NCI-H510A treated with DMSO at 0.1 percent for 48 hours (cell line): Measurements from ENCODE around the gene TIMM13.

Experiments
- DNase-seq: peaks from one replicate; lab custom pipeline; 2025; lab: John Stamatoyannopoulos, UW

TIMM13 gene

DNA sequence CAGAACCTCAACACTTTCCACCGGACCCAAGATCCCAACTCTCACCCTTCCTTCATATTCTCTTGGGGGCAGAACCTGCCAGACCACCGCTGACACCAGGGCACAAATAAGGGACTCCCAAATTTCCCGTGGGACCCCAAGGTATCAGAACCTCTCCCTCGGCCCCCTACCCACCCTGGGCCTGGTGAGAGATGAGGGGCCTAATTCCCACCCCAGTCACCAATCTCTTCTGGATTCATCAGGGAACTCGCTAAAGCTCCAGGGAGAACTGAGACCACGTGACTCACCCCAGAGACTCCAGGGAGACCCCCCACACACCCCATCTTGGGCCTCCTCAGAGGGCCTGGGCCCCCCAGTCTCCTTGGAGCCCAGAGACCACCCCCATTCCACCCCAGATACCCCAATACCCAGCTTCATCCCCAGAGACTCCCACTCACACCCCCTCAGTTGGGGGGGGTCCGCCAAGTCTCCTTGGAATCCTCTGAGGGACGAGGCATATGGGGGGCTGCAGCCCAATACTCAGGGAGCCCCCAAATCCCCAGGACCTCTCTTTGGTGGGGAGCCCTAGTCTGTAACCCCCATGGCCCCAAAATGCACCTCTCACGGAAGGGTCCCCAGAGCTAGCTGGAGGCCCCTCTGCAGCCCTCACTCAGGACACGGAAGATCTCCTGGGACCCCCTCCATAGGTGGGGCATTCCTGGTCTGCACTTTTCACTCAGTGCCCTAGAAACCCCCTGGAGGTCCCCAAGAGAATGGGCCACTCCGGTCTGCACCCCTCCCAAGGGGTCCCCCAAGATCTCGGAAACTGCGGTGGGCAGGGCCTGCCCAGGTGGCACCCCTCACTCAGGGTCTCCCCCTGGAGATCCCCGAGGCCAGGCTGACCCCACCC is 27.8 kb upstream of the TIMM13 start:
- DNase-seq, result no peak

DNA sequence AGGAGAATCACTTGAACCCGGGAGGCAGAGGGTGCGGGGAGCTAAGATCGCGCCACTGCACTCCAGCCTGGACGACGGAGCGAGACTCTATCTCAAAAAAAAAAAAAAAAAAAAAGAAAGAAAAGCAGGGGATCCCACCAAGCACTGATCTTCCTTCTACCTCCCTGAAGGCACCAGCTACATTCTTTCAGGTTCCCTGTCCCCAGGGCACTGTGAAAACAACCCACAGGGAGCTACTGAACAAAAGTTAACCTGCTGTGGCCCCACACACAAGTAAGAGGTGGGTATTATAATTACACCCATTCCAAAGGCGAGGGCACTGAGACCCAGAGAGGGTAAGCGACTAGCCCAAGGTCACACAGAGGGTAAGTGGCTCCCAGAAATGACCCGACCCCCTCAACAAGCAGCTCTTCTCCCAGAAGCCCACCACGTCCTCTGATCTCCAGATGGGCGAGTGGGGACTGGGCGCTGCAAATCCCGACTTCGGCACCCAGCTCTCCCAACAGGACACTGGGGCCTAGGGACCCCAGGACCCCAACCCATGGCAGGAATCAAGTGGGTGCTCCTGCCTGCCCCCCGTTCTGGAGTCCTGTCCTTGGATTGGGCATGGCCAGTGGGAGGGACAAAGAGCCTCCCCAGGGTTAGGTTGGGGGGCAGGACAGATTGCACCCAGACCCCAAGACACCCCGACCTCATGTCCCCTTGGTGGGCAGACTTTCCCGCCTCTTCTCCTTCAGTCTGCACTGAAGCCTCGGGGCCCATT is 27.0 kb upstream of the TIMM13 start:
- DNase-seq, result no peak

GRCh38 chr19:2453431-2454025 is 26.1 kb upstream of the TIMM13 start:
- DNase-seq, result no peak

- DNase-seq, result no peak
Observed at GRCh38 chr19:2451741-2452140, 24.4 kb upstream of the TIMM13 start.

DNA sequence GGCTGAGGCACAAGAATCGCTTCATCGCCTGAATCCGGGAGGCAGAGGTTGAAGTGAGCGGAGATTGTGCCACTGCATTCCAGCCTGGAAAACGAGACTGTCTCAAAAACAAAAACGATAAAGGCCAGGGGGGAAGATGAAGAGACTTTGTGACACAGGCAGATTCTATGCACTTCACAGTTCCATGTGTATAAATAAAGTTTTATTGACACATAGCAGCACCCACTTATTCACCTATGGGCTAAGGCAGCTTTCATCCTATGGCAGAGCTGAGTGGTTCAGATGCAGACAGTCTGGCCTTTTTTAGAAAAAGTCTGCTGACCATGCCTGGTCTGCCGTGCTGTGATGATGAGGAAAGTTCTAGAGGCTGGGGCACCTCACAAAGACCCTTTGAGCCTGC is 23.8 kb upstream of the TIMM13 start:
- no peak for DNase-seq

GRCh38 chr19:2449019-2449418 is 21.6 kb upstream of the TIMM13 start:
- DNase-seq, result no peak

DNA sequence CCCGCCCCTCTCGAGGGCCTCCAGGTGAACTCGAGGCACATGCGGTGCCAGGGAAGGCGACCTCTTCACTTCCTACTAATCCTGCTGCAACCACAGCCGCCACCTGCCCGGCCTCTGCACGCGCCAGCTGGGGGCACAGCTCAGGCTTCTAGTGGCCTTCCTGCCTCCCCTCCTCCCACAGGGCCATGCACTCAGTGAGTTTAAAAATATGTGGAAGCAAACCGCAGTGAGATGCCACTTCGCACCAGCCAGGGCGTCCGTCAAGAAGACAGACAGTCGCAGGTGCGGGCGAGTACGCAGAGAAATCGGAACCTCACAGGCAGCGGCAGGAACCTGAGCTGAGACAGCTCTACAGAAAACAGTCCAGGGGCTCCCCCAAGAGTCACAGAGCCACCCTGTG is 19.0 kb upstream of the TIMM13 start:
- peak; percentile 77 for DNase-seq

DNA sequence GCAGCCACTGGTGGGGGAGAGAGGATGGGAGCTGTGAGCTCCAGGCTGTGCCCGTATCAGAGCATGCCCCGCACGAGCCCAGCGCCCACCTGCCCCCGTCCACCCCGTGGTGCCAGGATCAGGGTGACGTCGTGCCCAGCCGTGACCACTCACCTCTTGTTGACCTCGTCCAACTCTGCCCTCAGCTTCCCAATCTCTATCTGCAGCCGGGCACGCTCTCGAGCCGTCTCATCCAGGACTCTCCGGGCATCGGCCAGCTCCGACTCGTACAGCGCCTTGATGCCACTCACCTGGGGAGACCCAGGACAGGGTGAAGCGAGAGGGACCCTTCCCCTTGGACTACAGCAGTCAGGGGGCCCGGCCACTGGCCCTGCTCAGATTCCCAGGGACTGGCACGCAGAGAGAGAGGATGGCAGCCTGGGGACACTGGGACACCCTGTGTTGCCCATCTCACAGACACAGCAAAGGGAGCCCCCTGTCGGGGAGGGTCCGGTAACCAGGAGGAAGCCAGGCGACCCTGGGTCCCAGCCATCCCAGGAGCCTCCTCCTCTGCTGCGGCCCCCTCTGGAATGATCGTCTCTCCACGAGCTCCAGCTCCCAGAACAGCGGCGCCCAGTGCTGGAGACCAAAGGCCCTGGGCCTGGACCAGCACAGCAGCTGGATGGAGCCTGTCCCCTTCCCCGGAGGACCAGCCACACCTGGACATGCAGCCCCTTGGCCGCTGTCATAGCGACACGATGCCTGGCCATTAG is 17.0 kb upstream of the TIMM13 start:
- DNase-seq, result no peak

DNA sequence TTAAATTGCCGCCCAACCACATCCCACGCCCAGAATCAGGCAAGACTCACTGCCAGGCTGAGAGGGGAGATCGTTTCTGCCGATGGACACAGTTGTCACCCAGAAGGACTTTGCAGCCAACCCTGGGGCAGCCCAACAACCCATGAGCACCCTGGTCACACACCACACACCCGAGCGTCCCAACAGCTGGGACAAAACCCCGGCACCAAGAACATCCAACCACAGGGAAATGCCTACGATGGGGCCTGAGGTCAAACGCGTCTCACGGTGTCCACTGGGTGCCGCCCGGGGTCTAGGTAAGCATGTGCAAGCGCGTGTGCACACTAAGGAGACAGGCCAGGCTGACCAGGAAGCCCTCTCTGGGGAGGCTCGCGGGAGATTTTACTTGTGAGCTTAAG is 16.4 kb upstream of the TIMM13 start:
- no peak for DNase-seq

DNA sequence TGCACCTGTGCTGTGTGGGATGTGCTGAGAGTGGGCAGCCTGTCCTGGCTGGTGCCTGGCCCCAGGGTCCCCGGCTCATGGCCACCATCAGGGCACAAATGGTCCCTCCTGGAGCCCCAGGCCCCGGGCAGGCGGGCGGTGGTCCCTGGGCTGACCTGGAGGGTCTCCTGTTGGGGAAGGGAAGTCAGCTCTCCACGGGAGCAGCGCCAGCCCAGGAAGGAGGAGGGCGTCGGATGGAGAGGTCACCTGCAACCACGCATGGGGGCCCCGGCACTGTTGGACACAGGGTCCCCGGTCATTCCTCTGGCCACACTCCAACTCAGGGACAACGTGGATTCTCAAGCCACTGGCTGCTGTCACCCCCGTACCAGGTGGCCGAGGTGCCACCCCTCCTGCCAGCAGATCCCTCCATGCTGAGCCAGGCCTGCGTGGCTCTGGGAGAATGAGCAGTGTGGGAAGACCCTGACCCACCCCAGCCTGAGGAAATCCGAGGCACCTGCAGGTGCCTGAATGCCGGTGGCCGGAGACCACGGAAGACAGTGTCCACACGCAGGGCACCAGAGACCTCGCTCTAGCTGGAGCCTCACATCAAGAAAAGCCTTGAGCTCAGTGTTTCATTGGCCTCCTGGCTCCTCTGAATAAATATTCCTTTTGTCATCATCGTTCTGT is 15.9 kb upstream of the TIMM13 start:
- DNase-seq, result no peak

- DNase-seq, result no peak
Observed at GRCh38 chr19:2441096-2441752, 13.8 kb upstream of the TIMM13 start.

DNA sequence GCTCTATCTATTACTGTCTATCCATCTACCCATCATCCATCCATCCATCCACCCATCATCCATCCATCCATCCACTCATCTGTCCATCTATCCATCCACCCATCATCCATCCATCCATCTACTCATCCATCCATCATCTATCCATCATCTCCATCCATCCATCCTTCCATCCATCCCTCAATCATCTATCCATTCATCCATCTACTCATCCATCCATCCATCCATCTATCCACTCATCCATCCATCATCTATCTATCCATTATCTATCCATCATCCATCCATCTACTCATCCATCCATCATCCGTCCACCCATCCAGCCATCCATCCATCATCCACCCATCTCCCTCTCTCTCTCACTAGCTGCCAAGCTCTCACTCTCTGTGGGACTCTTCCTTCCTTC is 13.1 kb upstream of the TIMM13 start:
- DNase-seq, result no peak

DNA sequence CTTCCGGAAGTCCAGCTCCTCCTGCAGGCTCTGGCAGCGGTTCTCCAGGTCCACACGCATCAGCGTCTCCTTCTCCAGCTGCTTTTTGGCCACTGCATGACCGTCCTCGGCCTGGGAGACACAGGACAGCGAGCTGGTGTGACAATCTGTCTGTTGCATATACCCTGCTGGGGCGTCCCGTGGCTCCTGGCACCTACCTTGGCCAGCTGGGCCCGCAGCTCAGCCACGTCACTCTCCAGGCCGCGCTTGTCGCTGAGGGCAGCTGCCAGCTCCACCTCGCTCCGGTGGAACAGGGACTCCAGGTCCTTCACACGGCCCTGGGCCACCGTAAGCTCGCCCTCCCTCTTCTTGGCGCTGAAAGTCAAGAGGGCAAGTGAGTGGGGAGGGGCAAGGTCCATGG is 10.8 kb upstream of the TIMM13 start:
- DNase-seq, result no peak

- no peak for DNase-seq
Observed at GRCh38 chr19:2436926-2437325, 9.5 kb upstream of the TIMM13 start.

DNA sequence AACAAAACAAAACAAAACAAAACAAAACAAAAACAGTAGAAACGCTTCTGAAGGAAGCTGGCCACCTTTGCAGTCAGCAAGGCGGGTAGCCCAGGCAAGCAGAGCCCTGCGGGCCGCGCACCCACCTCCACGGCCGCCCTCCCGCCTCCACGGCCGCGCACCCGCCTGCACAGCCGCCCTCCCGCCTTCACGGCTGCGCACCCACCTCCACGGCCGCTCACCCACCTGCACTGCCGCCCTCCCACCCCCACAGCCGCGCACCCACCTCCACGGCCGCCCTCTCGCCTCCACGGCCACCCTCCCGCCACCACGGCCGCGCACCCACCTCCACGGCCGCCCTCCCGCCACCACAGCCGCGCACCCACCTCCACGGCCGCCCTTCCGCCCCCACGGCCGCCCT is 9.0 kb upstream of the TIMM13 start:
- no peak for DNase-seq

DNA sequence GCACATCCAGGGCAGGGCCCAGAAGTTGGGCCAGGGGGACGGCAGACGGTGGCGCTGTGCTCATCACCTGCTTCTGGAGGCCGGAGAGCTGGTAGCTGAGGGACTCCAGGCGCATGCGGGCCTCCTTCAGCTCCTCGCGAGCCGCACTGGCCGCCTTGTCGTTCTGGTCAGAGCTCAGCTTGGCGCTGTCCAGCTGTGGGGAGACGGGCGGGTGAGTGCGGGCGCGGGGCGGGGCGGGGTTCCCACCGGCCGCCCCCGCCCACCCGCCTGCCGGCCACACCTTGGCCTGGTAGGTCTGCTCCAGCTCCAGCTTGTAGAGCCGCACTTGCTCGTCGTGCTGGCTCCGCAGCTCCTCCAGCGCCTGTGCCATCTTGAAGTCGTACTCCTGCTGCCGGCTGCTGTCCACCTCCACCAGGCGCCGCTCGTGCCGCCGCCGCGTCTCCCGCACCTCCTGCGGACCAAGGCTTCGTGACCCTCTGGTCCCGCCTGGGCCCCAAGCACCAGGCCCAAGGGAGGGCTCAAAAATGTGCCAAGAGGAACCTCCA is 7.4 kb upstream of the TIMM13 start:
- no peak for DNase-seq

DNA sequence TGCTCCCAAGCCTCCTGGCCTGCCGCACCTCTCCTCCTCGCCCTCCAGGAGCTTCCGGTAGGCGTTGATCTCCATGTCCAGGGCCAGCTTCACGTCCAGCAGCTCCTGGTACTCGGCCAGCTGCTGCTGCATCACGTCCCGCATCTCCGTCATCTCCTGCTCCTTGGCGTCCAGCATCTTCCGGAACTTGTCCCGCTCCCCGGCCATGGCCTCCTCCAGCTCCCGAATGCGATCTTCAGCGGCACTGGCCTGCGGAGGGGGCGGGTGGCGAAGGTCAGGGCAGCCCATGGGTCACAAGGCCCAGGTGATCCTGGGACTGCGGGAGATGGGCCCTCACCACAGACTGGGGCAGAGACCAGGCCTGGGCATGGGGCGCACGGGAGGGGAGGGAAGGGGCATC is 6.9 kb upstream of the TIMM13 start:
- DNase-seq, result no peak

DNA sequence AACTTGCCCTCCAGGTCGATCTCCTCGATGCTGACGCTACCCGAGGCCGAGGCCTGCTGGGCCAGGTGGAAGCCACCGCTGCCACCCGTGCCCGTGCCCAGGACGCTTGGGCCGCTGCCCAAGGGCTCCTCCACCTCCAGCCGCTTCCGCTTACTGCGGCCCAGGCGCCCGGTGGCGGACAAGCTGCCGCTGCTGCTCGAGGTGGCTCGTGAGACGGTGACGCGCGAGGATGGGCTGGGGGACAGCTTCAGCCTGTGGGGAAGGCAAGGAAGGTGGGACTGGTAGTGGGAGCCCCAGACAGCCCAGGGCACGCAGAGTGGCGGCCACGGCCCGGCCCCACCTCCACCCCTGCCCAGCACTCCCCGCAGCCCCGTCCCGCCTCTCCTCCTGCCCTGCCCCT is 6.5 kb upstream of the TIMM13 start:
- DNase-seq, result no peak

GRCh38 chr19:2432131-2432848 is 4.9 kb upstream of the TIMM13 start:
- no peak for DNase-seq
